Measurements from ENCODE around the gene SFTPB.
"Not testable (repeated sequence)": the region's sequence is repeated elsewhere in the genome, so short reads cannot be mapped to it uniquely, and the experiment has no call there.

Gene SFTPB

GRCh38 chr2:85663594-85664565, 4.1 kb downstream of the SFTPB start:
- FAIRE-seq: no peak
- DNase-seq (ENCODE audit: insufficient read length, low spot score): no peak
- no peak for TF ChIP-seq POLR2A (IDR thresholded peaks at IDR 0.05; ENCODE audit: low read depth, low read length)

GRCh38 chr2:85662899-85663593, 5.0 kb downstream of the SFTPB start:
- peak; percentile 93 for FAIRE-seq
- DNase-seq (ENCODE audit: insufficient read length, low spot score): peak; percentile 89
- TF ChIP-seq POLR2A (IDR thresholded peaks at IDR 0.05; ENCODE audit: low read depth, low read length): no peak

GRCh38 chr2:85661139-85661858, 6.7 kb downstream of the SFTPB start:
- TF ChIP-seq POLR2A (IDR thresholded peaks at IDR 0.05; ENCODE audit: low read depth, low read length): no peak
- DNase-seq (ENCODE audit: insufficient read length, low spot score): no peak
- FAIRE-seq: no peak

- no peak for DNase-seq (ENCODE audit: insufficient read length, low spot score)
- no peak for FAIRE-seq
- no peak for TF ChIP-seq POLR2A (IDR thresholded peaks at IDR 0.05; ENCODE audit: low read depth, low read length)
Measured at GRCh38 chr2:85660725-85661124, 7.3 kb downstream of the SFTPB start.

GRCh38 chr2:85660301-85660700, 7.7 kb downstream of the SFTPB start:
- FAIRE-seq; DNase-seq (ENCODE audit: insufficient read length, low spot score): not testable (repeated sequence)

- TF ChIP-seq POLR2A (IDR thresholded peaks at IDR 0.05; ENCODE audit: low read depth, low read length): no peak
- no peak for DNase-seq (ENCODE audit: insufficient read length, low spot score)
- FAIRE-seq: no peak
Measured at GRCh38 chr2:85659324-85659981, 8.5 kb downstream of the SFTPB start.

GRCh38 chr2:85657399-85657798, 10.6 kb downstream of the SFTPB start:
- FAIRE-seq; DNase-seq (ENCODE audit: insufficient read length, low spot score): not testable (repeated sequence)

GRCh38 chr2:85656468-85656867, 11.5 kb downstream of the SFTPB start:
- no peak for TF ChIP-seq POLR2A (IDR thresholded peaks at IDR 0.05; ENCODE audit: low read depth, low read length)
- FAIRE-seq (no peak), DNase-seq (ENCODE audit: insufficient read length, low spot score) (no peak)

- FAIRE-seq (peak; percentile 89), DNase-seq (ENCODE audit: insufficient read length, low spot score) (peak; percentile 50)
- no peak for TF ChIP-seq POLR2A (IDR thresholded peaks at IDR 0.05; ENCODE audit: low read depth, low read length)
Measured at GRCh38 chr2:85655961-85656417, 12.0 kb downstream of the SFTPB start.

- FAIRE-seq (no peak), DNase-seq (ENCODE audit: insufficient read length, low spot score) (no peak)
- TF ChIP-seq POLR2A (IDR thresholded peaks at IDR 0.05; ENCODE audit: low read depth, low read length): no peak
Measured at GRCh38 chr2:85653996-85654395, 14.0 kb downstream of the SFTPB start.

- FAIRE-seq (no peak), DNase-seq (ENCODE audit: insufficient read length, low spot score) (no peak)
- TF ChIP-seq POLR2A (IDR thresholded peaks at IDR 0.05; ENCODE audit: low read depth, low read length): no peak
Measured at GRCh38 chr2:85652056-85652455, 15.9 kb downstream of the SFTPB start.

GRCh38 chr2:85651097-85651496, 16.9 kb downstream of the SFTPB start:
- no peak for TF ChIP-seq POLR2A (IDR thresholded peaks at IDR 0.05; ENCODE audit: low read depth, low read length)
- no peak for FAIRE-seq
- DNase-seq (ENCODE audit: insufficient read length, low spot score): no peak

- DNase-seq (ENCODE audit: insufficient read length, low spot score): no peak
- no peak for TF ChIP-seq POLR2A (IDR thresholded peaks at IDR 0.05; ENCODE audit: low read depth, low read length)
- no peak for FAIRE-seq
Measured at GRCh38 chr2:85650456-85650855, 17.5 kb downstream of the SFTPB start.

Data from H54 (cell line).